HG03354 (cell line): ENCODE measurements around the gene IL1RN.
"Not testable (repeated sequence)": the region's sequence is repeated elsewhere in the genome, so short reads cannot be mapped to it uniquely, and the experiment has no call there.

ENCODE experiments used
- ATAC-seq: cut with Tn5 transposase; IDR thresholded peaks from one replicate; pipeline ENCODE4 v1.9.1; 2021; ENCODE audit warnings: mild to moderate bottlenecking; ENCODE audit not compliant: unreplicated experiment, poor library complexity, severe bottlenecking

The IL1RN gene, protein sequence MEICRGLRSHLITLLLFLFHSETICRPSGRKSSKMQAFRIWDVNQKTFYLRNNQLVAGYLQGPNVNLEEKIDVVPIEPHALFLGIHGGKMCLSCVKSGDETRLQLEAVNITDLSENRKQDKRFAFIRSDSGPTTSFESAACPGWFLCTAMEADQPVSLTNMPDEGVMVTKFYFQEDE

DNA sequence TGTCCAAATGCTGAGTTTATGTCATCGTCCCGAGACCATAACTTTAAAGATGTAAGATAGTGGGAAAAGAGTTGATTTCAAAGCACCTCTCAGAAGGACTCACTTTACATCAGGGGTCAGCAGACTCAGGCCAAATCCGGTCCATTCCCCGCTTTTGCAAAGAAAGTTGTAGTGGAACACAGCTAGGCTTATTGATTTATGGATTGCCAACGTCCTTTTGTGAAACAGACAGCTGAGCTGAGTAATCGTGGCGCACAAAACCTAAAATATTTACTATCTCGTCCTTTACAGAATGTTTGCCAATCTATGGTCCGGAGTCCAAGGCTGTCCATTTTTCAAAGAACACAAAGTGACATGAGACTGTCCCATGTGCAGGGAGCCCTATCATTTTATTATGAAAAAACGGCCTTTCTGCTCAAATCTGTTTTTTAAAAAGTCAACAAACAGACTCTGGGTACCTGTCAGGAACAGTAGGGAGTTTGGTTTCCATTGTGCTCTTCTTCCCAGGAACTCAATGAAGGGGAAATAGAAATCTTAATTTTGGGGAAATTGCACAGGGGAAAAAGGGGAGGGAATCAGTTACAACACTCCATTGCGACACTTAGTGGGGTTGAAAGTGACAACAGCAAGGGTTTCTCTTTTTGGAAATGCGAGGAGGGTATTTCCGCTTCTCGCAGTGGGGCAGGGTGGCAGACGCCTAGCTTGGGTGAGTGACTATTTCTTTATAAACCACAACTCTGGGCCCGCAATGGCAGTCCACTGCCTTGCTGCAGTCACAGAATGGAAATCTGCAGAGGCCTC, at the start of gene IL1RN:
Gene IL1RN (plus strand): TSS at position 754 of the 801 bp plus-strand sequence. CDS start 27 bp downstream, at position 781.
- ATAC-seq = no peak

GRCh38 chr2:113077921-113078320, 49.5 kb upstream of the IL1RN start:
- no peak for ATAC-seq

DNA sequence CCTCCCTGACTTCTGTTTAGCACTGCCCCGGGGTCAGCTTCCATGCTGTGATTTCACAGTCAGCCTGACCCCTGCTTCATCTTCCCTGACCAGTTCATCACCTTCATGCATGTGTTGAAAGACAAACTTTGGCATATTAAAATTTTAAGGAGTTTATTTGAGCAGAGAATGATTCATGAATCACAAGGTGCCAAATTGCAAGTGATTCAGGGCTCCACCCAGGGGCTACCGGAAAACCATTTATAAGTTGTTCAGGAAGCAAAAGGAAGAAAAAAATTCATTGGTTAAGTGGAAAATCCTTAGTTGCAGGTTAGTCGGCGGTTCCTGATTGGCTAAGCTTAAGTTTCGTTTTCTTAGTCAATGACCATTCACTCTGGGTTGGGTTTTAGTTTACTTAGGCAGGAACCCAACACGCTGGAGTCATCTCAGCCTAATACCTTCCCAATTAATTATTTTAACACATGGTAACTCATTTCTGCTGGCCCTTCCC, 49.0 kb upstream of the IL1RN start:
- ATAC-seq = no peak

GRCh38 chr2:113079131-113079530, 48.3 kb upstream of the IL1RN start:
- ATAC-seq = no peak

- ATAC-seq = peak; percentile 71
Observed at GRCh38 chr2:113080134-113080533, 47.3 kb upstream of the IL1RN start.

DNA sequence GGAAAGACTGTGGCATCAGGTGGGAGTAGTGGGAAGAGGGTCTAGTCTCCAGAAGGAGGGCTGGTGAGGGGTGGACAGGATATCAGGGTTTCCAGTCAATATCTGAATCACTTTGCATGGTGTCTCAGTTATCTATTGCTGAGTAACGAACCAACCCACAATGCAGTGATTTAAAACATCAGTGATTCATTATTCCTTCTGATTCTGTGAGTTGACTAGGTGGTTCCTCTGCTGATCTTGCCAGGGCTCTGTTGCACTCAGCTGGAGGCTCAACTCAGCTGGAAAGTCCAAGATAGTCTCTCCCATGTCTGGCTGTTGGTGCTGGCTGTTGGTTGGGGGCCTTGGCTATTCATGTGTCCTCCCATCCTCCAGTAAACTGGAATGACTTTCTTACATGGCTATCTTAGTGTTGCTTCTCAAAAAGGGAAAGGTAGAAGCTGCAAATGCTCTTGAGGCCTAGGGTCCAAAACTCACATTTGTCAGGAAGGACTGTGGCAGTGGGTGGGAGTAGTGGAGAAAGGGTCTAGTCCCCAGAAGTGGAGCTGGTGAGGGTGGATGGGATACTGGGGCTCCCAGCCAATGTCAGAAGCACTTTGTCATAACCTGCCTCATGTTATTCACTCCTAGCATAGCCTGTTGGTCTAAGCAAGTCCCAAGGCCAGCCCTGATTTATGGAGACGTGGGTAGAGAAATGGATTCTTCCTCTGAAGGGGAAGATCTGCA, 45.7 kb upstream of the IL1RN start:
- ATAC-seq = no peak

GRCh38 chr2:113083296-113083695, 44.1 kb upstream of the IL1RN start:
- no peak for ATAC-seq

DNA sequence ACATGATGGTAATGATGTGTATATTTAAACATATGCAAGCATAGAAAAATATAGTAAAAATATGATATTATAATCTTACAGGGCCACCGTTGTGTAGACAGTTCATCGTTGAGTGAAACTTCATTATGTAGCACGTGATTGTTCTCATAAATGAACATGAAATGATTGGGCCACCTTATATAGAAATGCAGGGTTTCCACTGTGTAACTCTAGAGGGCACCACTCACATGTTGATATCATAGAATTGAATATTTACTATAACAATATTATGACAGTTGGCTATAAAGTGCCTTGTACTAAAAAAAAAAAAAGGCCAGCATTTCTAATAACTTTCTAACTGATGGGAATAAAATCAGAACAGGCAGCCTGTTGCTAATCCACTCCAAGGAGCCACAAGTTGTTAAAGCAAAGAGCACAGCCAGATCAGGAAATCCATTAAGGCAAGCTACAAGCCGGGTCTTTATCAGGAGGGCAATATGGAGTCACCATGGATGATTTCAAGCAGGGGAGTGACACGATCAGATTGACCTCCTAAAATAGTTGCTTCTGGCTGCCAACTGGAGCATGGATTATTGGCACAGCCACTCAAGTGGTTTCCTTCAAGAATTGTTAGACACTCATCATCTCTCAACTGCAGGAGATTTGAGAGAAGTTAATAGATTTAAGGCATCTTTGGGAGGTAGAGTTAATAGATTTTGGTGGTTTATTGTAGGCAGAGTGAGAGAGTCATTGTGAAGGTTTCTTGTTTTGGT, 43.0 kb upstream of the IL1RN start:
- ATAC-seq = no peak

GRCh38 chr2:113085542-113085941, 41.9 kb upstream of the IL1RN start:
- no peak for ATAC-seq

DNA sequence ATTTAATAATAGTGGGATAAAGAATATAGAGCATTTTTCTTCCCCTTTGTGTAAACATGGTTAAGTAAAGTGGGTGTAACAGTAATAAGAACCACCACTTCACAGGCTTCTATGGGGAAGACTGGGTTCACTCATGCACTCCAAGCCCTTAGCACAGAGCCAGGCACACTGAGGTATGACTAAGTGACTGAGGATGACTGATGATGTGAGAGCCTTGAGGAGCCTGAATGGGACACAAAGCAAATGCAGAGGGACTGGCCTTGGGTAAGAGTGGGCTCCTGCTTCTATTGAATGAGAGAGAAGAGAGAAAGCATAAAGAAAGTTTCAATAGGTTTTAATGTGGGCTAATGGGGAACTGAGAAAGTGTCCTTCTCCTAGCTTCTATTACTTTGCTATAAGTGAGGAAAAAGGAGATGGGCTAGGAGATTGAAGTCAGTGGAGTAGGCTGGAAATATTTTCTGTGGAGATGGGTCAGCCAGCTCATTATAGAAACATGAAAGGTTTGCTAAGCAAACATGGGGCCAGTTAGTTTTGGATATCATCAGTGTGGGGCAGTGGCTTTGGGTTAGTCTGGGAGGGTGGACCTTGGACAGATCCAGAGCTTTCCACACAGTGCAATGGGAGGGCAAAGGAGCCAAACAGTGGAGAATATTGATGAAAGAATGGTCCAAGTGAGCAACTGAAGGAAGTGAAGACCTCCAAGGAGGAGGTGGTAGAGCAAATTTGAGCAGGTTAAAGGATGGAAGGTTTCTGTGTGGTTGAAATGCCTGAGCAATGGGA, 39.0 kb upstream of the IL1RN start:
- no peak for ATAC-seq

DNA sequence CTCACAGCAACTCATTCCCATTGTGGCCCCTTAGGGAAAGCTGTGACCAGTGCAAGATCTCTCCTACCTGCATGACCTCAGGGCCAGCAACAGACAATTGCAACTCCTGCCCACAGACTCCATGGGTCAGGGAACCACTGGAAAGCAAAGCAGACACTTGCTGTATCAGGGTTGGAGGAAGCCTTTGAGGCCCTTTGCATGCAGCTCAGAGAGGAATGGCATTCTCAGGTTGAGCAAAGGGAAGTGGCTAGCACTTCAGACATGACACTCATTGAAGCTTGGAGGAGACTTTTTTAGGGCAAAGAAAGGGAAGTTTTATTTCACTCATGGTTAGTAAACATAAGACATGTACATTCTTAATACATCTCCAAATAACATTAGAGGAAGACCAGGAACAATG, 37.5 kb upstream of the IL1RN start:
- ATAC-seq = no peak

DNA sequence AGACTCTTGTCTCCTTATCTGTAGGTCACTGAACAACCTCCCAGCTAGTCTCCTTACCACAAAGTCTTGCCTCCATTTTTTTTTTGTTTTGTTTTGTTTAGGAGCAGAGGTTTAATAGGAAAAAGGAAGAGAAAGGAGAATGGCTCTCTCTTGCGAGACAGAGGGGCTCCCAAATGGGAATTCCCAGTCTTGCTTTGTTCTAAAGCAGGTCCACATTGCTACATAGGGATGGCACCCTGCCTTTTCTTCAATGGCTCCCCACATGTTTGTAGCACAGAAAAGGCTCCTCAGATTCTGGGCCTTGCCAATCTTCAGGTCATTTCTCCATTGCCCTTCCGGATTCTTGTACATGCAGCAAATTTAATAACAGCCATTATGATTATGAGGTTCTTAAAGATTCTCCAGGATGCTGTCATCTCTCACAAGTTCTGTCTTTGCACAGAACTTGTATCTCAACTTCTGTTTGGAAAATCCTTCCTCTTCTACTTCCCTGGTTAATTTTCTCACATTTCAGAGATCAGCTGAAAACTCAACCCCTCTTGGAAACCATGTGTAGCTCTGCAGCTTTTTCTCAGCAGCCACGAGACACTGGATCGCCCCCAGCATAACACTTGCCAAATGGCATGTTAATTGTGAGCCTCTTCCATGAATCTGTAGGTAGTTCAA, 36.0 kb upstream of the IL1RN start:
- ATAC-seq = no peak

DNA sequence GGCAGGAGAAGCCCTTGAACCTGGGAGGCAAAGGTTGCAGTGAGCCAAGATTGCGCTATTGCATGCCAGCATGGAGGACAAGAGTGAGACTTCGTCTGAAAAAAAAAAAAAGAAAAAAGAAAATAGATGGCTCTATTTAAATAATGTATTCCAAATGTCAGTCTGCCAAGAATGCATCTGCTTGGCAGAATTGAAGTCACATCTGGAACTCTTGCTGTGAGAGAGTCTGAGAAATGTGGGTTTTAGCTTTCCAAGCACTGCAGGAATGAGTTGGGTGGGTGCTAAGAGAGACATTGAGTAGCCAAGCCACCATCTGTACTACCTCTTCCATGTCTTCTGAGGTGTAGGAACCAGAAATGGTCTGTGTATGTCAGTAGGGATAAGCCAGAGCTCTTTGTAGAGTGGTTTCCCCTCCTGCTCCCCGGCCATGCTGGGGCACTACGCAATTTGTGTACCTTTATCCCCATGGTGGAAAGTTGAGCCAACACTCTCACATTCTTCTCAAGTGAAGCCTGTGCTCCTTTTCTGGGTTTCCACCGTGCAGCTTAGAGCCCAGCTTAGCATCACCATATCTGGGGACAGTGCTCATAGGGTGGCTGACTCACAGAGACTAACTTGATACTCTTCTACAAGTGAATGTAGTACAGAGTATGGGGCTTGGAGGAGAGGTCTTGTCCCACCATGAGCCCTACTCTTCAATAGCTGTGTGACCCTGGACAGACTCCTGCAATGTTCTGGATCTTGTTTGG, 34.4 kb upstream of the IL1RN start:
- ATAC-seq = no peak

DNA sequence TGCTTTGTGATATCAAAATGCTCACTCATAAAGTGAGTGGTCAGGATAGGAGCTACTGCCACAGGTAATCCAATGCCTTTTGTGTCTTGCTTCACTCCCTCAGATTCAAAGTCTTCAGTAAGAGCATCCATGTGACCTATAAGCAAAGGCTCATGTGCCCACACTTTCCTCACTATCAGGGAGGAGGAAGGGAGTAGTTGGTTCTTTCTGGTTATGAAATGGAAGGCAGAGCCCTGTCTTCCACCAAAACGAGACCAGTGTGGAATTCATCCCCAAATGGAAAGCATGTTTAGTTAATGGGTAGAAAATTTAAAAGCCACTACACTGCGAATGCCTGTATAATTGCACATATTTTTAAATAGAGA, 33.8 kb upstream of the IL1RN start:
- ATAC-seq = no peak

- ATAC-seq = not testable (repeated sequence)
Observed at GRCh38 chr2:113096306-113096705, 31.1 kb upstream of the IL1RN start.

GRCh38 chr2:113096842-113097618, 30.4 kb upstream of the IL1RN start:
- not testable (repeated sequence) for ATAC-seq

DNA sequence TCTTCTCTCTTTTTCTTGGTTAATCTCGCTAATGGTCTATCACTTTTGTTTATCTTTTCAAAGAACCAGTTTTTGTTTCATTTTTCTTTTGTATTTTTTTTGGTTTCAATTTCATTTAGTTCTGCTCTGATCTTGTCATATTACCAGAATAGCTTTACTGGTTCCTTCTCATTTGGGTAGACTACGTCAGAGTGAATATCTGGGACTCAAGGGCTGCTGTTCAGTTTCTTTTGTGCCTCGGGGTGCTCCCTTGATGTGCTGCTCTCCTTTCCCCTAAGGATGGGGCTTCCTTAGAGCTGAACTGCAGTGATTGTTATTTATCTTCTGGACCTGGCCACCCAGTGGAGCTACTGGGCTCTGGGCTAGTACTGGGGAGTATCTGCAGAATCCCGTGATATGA, 29.4 kb upstream of the IL1RN start:
- ATAC-seq = no peak
